GM12874 (cell line): Measurements from ENCODE around the gene PIAS4.

Source experiments
- TF ChIP-seq, protein P1 (sequence below): IDR thresholded peaks from 2 replicates; pipeline ENCODE4 v1.5.1; 2011; ENCODE audit warnings: low read depth, mild to moderate bottlenecking, control low read depth, low read length, moderate library complexity; ENCODE audit not compliant: insufficient read depth

The PIAS4 gene

DNA sequence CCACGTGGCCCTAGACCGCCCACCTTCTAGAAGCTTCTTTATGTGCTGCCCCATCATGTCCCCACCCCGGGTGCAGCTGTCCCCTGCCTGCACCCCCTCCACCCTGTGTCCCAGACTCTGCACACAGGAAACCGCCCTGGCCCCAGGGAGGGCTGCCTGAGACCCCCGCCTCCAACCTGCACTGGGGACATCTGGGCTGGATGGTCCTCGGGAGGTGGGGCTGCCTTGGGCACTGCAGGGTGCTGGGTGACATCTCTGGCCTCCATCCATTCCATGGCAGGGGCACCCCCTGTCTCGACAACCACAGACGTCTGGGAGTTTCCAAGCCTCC lies 77.0 kb downstream of the PIAS4 start:
- TF ChIP-seq, protein P1, sequence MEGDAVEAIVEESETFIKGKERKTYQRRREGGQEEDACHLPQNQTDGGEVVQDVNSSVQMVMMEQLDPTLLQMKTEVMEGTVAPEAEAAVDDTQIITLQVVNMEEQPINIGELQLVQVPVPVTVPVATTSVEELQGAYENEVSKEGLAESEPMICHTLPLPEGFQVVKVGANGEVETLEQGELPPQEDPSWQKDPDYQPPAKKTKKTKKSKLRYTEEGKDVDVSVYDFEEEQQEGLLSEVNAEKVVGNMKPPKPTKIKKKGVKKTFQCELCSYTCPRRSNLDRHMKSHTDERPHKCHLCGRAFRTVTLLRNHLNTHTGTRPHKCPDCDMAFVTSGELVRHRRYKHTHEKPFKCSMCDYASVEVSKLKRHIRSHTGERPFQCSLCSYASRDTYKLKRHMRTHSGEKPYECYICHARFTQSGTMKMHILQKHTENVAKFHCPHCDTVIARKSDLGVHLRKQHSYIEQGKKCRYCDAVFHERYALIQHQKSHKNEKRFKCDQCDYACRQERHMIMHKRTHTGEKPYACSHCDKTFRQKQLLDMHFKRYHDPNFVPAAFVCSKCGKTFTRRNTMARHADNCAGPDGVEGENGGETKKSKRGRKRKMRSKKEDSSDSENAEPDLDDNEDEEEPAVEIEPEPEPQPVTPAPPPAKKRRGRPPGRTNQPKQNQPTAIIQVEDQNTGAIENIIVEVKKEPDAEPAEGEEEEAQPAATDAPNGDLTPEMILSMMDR: no peak

DNA sequence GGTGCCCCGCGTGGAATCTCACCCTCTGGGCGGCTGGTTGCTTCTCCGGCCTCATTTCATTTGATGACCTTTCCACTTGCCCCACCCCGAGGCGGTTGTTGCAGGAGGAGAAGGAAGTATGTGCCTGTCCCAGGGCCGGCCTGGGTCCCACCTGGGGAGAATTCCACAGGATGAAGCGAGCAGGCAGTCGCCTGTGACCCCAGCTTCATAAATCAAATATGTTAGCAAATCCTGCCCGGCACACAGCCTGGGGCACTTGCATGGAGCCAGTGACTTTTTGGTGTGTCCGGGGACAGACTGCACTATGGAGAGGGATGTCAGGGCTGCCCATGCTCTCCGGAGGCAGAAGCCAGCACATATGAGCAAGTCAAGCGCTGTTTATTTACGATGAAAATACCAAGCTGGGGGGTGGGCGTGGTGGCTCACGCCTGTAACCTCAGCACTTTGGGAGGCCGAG lies 78.9 kb downstream of the PIAS4 start:
- TF ChIP-seq, protein P1: no peak

DNA sequence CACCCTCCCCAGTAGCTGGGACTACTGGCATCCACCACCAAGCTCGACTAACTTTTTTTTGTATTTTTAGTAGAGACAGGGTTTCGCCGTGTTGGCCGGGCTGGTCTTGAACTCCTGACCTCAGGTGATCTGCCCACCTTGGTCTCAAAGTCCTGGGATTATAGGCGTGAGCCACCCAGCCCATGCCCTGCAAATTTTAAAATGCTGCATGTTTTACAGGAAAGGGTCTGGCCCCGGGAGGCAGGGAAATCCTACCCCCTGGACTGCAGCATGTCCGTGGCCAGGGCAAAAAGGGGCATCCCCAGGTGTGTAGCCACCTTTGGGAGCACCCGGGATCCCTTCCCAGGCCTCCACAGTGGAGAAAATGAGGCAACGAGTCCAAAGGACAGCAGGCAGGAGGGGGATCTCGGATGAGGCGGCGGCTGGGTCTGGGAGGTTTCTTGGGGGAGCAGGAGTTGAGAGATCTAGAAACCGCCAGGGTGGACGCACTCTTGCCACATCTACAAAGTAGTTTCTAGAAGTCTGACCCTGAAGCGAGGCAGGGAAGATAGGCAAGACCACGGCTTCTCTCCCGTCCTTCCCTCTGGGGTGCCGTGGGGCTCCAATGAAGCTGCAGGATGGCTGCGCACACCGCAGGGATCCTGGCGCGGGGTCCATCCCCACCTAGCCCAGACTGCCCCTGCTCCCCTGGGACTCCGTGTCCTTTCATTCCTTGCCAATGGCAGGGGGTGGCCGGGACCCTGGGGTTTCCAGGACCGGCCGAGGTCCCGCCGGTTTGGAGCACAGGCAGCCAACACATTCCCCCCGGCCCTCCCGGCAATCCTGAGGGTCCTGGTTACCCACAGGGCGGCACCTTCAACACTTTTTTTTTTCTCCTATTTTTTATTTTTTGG lies 80.5 kb downstream of the PIAS4 start:
- TF ChIP-seq, protein P1: no peak

DNA sequence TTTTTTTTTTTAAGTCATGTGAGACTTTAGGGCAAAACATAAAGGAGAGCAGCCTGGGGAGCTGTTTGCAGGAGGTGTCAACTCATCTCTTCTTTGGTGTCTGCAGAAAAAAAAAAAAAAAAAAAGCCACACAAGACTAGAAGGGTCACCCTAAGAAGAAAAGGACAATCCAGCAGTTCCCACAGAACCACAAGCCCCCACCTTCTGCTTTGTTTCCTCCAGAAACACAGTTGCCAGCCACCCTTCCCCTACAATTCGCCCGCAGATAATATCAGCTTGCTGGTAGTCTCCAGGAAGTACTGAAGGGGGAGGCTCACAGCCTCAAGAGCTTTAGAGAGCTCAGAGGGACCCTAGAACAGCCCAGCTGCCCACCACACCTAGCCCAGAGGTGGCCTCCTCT lies 81.4 kb downstream of the PIAS4 start:
- TF ChIP-seq, protein P1: no peak
